Measurements from ENCODE around the gene TMX3. TPM values are rescaled to one million over a fixed set of nuclear protein-coding genes. Genes with fewer than 3 reads are reported as not detected.

The TMX3 gene
- total RNA-seq, 1 donor, result 94.5 TPM

DNA sequence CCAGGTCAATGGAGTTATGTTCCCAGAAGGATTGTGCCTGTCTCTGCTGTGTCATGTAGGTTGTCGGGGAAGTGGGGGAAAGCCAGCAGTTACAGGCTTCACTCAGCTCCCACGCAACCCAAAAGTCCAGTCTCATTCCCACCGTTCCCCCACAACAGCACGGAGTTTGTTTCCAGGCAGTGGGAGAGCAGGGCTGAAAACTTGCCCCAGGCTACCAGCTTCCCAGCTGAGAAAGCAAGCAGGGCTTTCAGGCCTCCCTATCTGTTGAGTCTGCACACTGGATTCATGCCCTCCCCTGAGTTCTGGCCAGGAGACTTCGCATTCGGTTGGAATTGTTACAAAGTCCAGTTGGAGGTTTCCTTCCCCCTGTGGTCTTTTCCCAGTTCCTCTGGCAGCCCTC, 76.3 kb downstream of the TMX3 start:
- no peaks in the 10 kb centered on the region for H3K36me3 ChIP-seq (ENCODE audit: insufficient read depth, low read length)
- no peaks in the 10 kb centered on the region for H3K79me2 ChIP-seq (ENCODE audit: insufficient read depth, low read length)
- no peaks in the 10 kb centered on the region for H4K20me1 ChIP-seq (ENCODE audit: insufficient read depth, low read length)
- H3K27ac ChIP-seq (ENCODE audit: low read depth, low read length), result no peak overlapping the region
- TF ChIP-seq CTCF (IDR thresholded peaks at IDR 0.05; ENCODE audit: extremely low read depth, low read depth, low read length), result no peak
- H3K4me2 ChIP-seq (ENCODE audit: insufficient read depth, low read length), result no peak overlapping the region
- no peak overlapping the region for H2AFZ ChIP-seq (ENCODE audit: low read length)
- no peaks in the 10 kb centered on the region for H3K4me1 ChIP-seq (ENCODE audit: insufficient read depth, low read length)
- no peak overlapping the region for H3K4me3 ChIP-seq (ENCODE audit: insufficient read depth, low read length)
- no peaks in the 10 kb centered on the region for H3K9me3 ChIP-seq (ENCODE audit: low read depth, low read length)
- DNase-seq (ENCODE audit: insufficient read length, low spot score, missing footprints), result no peak
- no peaks in the 10 kb centered on the region for H3K27me3 ChIP-seq (ENCODE audit: insufficient read depth, low read length)

DNA sequence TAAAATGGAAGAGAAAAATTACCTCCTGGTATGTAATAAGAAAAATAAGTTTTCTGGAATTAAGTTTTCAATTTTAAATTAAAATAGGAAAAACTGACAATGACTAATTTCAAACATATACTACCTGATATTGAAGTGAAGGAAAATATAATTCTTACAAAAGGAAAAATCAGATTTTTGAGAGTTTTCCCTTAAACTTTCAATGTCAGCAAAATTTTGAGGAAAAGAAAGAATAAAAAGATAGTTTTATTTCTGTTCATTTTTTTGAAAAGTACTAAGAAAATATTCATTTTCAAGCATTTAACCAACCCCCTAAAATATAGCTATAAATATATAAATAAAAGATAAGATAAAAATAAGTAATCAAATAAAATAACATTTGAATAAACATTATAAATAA, 87.1 kb downstream of the TMX3 start:
- Histone ChIP-seq H3K4me2 (ENCODE audit: insufficient read depth, low read length) (no peak overlapping the region), H3K27me3 (ENCODE audit: insufficient read depth, low read length) (no peaks in the 10 kb centered on the region), H4K20me1 (ENCODE audit: insufficient read depth, low read length) (no peaks in the 10 kb centered on the region), H3K9me3 (ENCODE audit: low read depth, low read length) (no peaks in the 10 kb centered on the region), H2AFZ (ENCODE audit: low read length) (no peak overlapping the region), H3K27ac (ENCODE audit: low read depth, low read length) (no peak overlapping the region), H3K4me3 (ENCODE audit: insufficient read depth, low read length) (no peak overlapping the region), H3K4me1 (ENCODE audit: insufficient read depth, low read length) (peaks cover 3% of the 10 kb centered on the region), H3K79me2 (ENCODE audit: insufficient read depth, low read length) (no peaks in the 10 kb centered on the region), H3K36me3 (ENCODE audit: insufficient read depth, low read length) (no peaks in the 10 kb centered on the region)
- no peak for TF ChIP-seq CTCF (IDR thresholded peaks at IDR 0.05; ENCODE audit: extremely low read depth, low read depth, low read length)
- no peak for DNase-seq (ENCODE audit: insufficient read length, low spot score, missing footprints)

Other genes with a start within 250 kb of the TMX3 start
- gene CCDC102B, start 83.0 kb upstream of the TMX3 start, total RNA-seq, result 8.8 and 9.4 TPM in 2 replicates